GM21528 (cell line): ENCODE results near the gene IRGQ.
A peak's percentile ranks its signal among the peaks of the same experiment; 100 is the strongest.
"Not testable (repeated sequence)": the region's sequence is repeated elsewhere in the genome, so short reads cannot be mapped to it uniquely, and the experiment has no call there.

Experiments
- ATAC-seq: cut with Tn5 transposase; IDR thresholded peaks from one replicate; pipeline ENCODE4 v1.9.1; 2021; ENCODE audit warnings: mild to moderate bottlenecking, moderate library complexity; ENCODE audit not compliant: unreplicated experiment, low FRiP score

The IRGQ gene

DNA sequence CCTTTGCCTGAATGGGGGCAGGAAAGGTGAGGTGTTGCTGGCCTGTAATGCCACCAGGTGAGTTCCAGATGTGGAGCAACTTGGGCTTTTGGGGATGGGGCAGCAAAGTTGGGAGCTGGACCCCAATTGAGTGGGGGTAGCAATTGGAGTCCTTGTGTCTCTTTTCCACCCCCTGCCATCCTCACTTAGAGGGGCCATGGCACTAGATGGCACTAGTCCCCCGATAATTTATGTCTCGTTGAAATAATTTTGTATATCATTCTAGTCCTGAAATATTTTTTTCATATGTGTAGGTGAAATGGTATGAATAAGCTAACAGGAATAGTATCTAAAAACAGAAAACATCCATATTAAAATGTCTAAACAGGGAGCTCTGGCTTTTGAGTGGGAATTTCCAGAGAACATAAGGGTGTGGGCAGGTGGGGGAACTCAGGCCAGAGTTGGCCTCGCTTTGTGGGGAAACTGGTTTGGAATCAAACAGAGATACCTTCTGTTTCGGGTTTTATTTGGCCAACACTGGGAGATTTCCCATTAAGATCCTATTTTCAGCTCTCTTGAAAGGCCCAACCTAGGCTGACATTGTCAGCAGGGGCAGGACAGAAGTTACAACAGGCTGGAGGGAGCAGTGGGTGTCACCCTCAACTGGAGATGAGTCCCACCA, 3.8 kb upstream of the IRGQ start:
- ATAC-seq, result no peak

DNA sequence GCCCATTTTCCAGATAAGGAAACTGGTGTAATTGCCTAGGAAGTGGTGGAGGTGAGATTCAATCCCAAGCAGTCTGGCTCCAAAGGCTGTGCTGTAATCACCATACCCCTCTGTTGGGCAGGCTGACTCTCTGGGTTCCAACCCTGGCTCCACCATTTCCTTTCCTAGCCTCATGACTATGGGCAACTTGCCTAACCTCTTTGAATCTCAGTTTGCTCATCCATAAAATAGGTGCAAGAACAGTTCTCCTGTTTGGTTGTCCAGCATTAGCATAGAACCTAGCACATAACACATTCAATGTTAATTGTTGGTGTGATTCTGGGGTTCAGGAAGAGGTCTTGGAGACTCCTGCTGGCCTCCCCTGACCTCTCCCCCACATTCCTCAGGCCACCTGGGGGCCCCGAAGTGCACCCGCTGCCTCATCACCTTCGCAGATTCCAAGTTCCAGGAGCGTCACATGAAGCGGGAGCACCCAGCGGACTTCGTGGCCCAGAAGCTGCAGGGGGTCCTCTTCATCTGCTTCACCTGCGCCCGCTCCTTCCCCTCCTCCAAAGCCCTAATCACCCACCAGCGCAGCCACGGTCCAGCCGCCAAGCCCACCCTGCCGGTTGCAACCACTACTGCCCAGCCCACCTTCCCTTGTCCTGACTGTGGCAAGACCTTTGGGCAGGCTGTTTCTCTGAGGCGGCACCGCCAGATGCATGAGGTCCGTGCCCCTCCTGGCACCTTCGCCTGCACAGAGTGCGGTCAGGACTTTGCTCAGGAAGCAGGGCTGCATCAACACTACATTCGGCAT, 2.7 kb upstream of the IRGQ start:
- ATAC-seq, result no peak

- no peak for ATAC-seq
These were observed 1.9 kb upstream of the IRGQ start for GRCh38 chr19:43597876-43598275.

- ATAC-seq, result peak; percentile 5
These were observed 1.0 kb upstream of the IRGQ start for GRCh38 chr19:43596842-43597461.

- peak; percentile 3 for ATAC-seq
These were observed 332 bp downstream of the IRGQ start for GRCh38 chr19:43595605-43595998.

DNA sequence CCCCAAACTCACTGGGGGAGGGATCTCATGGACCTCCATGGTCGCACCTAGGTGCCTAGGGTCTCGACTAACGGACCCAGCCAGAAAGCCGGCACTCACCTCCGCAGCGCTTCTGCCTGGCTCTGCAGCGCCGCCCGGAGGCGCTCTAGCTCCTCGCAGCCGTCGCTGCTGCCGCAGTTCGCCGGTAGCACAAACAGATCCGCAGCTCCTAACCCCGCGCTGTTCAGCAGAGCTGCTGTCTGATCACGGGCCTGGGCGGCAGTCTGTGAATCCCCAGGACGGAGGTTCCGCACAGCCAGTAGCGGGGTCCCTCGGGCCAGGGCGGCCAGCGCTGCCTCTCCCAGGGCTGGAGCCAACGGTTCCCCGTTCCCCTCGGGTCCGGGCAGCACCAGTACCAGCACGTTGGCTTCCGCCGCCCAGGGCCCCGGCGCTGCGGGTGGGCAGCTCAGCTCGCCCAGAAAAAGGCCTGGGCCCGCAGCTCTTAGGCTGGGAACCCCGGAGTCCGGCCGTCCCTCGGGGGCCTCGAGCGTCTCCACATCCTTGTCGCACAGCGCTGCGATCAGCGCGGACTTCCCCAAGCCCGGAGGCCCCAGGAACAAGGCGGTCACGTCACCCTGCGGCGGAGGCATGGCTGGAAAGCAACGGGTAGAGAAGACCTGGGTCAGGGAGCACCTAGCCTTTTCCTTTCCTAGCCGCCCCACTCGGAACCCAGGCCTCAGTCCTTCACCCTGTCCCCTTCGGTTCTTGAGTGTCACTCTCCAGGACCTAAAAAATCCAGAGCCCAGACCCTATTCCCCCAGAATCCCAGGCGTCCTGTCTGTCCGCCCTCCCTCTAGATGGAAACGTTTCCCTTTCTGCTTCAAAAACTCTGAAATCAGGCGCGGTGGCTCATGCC, 977 bp downstream of the IRGQ start:
- no peak for ATAC-seq

DNA sequence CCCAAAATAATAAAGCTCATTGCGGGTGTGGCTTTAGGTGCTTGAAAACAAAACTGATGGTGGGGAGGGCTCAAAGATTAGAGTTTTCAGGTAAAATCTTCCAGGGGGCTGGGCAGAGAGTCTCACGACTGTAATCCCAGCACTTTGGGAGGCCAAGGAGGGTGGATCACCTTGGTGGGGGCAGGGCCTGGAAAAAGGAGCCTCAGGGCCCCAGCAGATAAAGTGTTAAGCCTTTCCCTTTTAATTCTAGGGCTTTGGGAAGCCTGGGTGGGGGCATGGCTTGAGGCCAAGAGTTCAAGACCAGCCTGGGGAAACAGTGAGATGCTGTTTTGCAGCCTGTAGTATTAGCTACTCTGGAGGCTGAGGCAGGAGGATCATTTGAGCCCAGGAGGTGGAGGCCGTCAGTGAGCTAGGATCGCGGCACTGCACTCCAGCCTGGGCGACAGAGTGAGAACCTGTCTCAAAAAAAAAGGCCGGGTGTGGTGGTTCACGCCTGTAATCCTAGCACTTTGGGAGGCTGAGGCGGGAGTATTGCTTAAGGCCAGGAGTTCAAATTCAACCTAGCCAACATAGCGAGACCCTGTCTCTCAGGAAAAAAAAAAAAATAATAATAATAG, 1.7 kb downstream of the IRGQ start:
- ATAC-seq, result no peak

- ATAC-seq, result no peak
These were observed 3.1 kb downstream of the IRGQ start for GRCh38 chr19:43592800-43593350.

DNA sequence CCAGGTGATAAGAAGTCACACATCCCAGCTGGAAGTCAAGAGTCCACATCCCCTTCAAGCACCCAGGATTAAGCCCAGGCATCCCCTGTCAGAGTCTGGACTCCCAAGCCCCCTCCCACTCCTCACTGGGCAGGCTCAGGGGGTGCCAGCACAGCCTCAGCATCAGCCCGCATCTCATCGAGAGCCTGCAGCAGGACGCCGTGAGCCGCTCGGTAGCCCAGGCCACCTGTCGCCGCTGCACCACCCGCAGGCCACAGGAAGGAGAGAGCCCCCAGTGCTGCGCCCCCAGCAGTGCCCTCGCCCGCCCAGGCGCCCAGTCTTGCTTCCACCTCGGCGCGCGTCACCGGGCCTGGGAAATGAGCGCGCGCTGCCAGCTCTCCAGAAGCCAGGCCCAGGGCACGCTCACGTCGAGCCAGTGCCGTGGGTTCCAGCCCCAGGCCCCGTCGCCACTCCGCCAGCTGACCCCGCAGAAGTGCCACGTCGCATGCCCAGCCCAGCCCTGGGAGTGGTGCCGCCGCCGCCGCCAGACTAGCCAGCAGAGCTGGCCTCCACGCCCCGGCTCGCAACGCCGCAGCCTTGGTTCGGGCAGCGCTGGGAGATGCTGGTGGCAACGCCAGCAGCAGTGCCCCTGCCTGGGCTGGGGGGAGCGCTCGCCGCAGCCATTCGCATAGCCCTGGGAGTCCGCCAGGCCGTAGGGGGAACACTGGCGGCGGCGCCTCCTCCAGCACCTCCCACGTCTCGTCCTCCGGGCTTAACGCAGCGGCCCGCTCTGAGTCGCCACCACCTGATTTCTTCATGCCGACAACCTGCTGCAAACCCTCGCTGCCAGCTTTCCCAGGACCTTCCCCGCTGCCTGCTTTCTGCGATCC, 3.8 kb downstream of the IRGQ start:
- no peak for ATAC-seq

DNA sequence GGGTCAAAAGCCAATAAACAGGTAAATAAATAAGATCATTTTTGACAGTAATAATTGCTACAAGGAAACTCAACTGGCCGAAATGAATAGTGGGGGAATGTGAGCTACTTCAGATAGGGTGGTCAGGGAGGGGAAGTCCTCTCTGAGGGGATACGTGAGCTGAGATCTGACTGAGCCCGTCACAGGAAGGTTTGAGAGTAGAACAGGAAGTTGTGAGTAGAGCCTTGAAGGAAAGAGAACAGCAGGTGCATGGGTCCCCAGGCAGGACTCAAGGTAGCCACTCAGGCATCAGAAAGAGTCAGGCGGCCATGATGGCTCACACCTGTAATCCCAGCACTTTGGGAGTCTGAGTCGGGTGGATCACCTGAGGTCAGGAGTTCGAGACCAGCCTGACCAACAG, 6.3 kb downstream of the IRGQ start:
- ATAC-seq, result no peak

DNA sequence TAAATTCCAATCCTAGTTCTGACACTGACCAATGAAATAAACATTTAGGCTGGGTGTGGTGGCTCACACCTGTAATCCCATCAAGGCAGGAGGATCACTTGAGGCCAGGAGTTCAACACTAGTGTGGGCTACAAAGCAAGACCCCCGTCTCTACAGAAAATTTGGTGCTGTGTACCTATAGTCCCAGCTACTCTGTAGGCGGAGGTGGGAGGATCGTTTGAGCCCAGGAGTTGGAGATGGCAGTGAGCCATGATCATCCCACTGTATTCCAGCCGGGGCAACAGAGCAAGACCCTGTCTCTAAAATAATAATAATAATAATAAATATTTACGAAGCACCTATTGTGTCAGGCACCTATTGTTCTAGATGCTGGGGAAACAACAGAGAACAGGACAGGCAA, 6.7 kb downstream of the IRGQ start:
- ATAC-seq, result no peak

GRCh38 chr19:43587029-43587428, 8.9 kb downstream of the IRGQ start:
- not testable (repeated sequence) for ATAC-seq

DNA sequence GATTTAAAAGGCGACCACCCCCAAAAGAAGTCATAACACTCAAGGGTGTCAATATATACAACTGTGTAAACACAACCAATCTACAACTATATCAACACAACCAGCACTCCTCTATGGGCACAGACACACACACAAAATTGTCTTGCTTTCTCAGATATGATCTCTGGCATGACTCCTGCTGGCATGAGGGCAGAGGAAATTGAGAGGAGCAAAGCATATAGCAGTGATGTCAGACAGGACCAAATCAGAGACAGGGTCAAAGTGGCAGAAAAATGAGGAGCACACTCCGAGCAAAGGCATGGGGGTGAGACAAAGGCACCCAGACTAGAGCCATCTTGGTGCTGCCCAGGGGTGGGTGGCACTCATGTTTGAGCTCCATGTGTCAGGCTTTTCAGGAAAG, 9.6 kb downstream of the IRGQ start:
- no peak for ATAC-seq

DNA sequence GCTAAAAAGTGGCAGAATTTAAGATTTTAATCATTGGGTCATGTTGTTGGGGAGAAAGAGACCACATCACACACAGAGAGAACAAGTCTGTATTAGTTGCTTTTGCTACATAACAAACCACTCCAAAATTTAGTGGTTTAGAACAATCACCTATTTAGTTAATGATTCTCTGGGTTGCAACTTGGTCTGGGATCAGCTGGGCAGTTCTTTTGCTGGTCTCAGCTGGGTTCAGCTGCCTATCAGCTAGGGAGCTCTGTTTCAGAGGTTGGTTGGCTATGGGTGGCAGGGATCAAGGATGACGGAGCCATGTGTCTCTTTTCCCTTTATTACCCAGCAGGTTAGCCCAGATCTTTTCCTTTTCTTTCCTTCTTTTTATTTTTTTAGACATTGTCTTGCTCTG, 11.4 kb downstream of the IRGQ start:
- ATAC-seq, result no peak

DNA sequence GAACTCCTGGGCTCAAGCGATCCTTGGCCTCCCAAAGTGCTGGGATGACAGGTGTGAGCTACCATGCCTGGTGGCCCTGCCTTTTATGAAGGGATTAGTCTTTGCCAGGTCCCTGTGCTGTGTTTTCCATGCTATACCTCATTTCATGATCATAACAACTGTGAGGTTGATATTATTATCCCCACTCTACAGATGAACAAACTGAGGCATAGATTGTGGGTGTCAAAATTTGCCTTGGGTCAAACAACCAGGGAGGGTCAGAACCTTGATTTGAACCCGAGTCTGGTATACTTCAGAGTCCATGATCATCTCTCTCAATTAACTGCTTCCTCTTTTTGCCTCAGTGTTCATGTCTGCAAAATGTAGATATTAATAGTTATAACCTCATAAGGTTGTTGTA, 13.4 kb downstream of the IRGQ start:
- ATAC-seq, result no peak

GRCh38 chr19:43581467-43581866, 14.5 kb downstream of the IRGQ start:
- no peak for ATAC-seq

DNA sequence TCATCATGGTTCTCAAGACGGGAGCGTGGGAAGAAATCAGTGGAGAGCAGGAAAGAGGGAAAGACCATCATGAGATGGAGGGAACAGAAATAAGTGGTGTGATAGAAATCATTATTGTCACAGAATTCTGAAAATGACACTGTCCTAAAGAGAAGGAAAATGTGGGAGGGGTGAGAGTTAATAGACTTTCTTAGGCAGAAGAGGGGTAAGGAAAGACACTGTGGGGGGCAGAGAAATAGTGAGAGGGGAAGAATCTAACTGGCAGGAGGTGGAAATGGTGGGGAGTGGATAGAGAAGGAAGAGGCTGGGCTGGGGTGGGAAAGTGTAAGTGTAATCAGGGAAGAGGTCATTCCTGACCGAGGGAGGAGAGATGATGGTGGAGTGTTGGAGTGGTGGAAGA, 17.1 kb downstream of the IRGQ start:
- ATAC-seq, result no peak

DNA sequence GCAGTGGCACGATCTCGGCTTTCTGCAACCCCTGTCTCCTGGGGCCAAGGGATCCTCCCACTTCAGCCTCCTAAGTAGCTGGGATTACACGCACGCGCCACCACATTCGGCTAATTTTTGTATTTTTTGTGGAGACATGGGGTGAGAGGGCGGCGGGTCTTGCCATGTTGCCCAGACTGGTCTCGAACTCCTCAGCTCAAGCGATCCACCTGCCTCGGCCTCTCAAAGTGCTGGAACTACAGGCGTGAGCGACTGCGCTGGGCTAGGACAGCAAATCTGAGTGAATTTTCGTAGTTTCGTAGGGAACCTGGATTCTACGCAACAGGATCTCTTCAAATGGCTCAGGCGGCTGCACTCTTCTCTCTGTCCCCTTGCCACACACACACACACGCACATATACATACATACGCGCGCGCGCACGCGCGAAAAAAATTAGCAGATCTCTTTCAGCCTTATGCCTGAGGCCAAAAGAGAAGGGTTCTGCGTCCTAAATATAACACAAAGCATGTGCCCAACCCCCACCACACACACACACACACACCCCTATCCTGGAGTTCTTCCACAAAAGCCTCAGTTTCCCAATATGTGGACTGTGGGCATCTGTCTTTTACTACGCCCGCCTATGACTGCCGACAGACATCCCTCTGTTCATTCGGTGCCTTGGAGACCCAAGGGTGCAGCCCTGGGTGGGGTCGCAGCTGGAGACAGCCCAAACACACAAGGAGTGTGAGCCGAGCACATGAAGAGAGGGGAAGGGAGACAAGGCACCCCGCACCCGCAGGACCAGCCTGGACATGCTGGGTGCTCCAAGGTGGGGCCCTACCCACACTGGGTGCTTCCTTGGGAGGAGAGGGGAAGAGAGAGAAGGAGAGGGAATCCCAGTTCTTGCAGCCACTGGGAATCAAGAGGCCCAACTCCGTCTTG, 19.7 kb downstream of the IRGQ start:
- no peak for ATAC-seq
